Upper lobe of left lung (tissue), 4 donors: ENCODE measurements around the gene FAM171A2.

Source experiments
- POLR2A ChIP-seq, 4 donors: fragments of 450-650 bp; IDR thresholded peaks; one replicate each; pipeline ENCODE4 v1.5.1; 2016 to 2017; ENCODE audit warnings: antibody characterized with exemption in 4 of 4, mild to moderate bottlenecking in 2 of 4
- TF ChIP-seq, protein P1 (sequence below), 6 experiments: fragments of 450-650 bp in 4 of 6; fragments of 200-600 bp in 2 of 6; sonication (generic) in 2 of 6; IDR thresholded peaks; one replicate each; pipeline ENCODE4 v1.5.1; 2016 to 2019; ENCODE audit warnings: antibody characterized with exemption in 6 of 6

DNA sequence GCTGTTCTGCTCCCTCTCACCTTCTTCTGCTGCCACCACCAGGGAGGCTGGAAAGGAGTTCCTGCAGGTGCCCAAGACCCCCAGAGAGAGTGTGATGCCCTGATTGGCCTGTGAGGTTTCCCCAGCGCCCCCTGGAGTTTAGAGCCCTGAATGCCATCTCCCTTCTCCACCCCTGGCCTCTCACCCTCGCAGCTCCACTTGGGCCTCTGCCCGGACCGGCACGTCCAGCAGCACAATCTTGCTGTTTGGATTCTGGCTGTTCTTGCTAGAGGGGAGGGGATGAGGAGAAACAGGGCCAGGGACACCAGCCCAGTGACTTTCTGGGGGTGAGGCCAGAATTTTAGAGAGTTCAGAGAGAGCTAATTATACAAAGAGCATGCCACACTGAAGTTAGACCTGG, 12.5 kb upstream of the FAM171A2 start:
- TF ChIP-seq, protein P1, sequence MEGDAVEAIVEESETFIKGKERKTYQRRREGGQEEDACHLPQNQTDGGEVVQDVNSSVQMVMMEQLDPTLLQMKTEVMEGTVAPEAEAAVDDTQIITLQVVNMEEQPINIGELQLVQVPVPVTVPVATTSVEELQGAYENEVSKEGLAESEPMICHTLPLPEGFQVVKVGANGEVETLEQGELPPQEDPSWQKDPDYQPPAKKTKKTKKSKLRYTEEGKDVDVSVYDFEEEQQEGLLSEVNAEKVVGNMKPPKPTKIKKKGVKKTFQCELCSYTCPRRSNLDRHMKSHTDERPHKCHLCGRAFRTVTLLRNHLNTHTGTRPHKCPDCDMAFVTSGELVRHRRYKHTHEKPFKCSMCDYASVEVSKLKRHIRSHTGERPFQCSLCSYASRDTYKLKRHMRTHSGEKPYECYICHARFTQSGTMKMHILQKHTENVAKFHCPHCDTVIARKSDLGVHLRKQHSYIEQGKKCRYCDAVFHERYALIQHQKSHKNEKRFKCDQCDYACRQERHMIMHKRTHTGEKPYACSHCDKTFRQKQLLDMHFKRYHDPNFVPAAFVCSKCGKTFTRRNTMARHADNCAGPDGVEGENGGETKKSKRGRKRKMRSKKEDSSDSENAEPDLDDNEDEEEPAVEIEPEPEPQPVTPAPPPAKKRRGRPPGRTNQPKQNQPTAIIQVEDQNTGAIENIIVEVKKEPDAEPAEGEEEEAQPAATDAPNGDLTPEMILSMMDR (IDR thresholded peaks at IDR 0.05): peak in 4 of 6 experiments; percentile 9 to 32 (median 20)
- no peak for TF ChIP-seq POLR2A (IDR thresholded peaks at IDR 0.05)
